ENCODE measurements around the gene NUTM2B.
"Not testable (repeated sequence)": the region's sequence is repeated elsewhere in the genome, so short reads cannot be mapped to it uniquely, and the experiment has no call there.

Gene NUTM2B

GRCh38 chr10:79753601-79754000, 50.6 kb downstream of the NUTM2B start:
- DNase-seq: not testable (repeated sequence)

GRCh38 chr10:79758297-79758993, 55.4 kb downstream of the NUTM2B start:
- not testable (repeated sequence) for DNase-seq
